GM06990 (cell line): Measurements from ENCODE around the gene H1-8.

Experiments
- DNase-seq: peaks from one replicate; pipeline ENCODE4 v3.0.0-alpha.2; 2011; ENCODE audit not compliant: insufficient read length; ENCODE audit errors: extremely low read depth
- H3K27me3 ChIP-seq: replicated peaks from 2 replicates; pipeline ENCODE4 v1.6.0; 2011; ENCODE audit warnings: low read length; ENCODE audit not compliant: control insufficient read depth, insufficient read depth
- H3K36me3 ChIP-seq: 2 replicates; pipeline ENCODE4 v1.5.1; 2011; ENCODE audit warnings: low read length; ENCODE audit not compliant: control insufficient read depth, insufficient read depth
- H3K4me3 ChIP-seq: replicated peaks from 2 replicates; pipeline ENCODE4 v1.5.1; 2011; ENCODE audit warnings: low read depth, mild to moderate bottlenecking, control low read depth, low read length
- TF ChIP-seq, protein P1 (sequence below): IDR thresholded peaks from 2 replicates; pipeline ENCODE4 v1.5.1; 2011; ENCODE audit warnings: low read length, control low read depth, mild to moderate bottlenecking, inconsistent platforms; ENCODE audit not compliant: insufficient read depth, poor library complexity, severe bottlenecking

H1-8 gene

DNA sequence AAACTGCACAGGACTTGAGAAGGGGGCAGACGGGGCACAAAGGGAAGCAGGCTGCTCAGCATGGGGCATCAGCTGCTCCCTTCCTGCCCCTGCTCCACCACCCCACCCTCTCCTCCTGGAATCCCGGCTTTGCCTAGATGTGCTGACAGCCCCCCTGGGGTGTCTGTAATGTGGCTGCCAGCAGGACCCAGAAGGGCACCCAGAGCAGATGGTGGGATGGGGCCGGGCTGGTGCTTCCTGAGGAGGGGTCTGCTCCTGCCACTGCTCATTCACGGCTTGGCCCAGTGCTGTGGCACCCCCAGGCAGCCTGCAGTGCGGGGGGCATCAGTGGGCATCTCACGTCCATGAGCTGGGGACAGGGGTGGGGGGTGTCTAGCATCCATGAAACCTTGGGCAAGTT lies 10.2 kb downstream of the H1-8 start:
- no peaks in the 10 kb centered on the region; the same call in none of the 2 replicates for H3K27me3 ChIP-seq
- no peak for DNase-seq
- no peaks in the 10 kb centered on the region for H3K36me3 ChIP-seq
- H3K4me3 ChIP-seq, result no peak overlapping the region
- TF ChIP-seq, protein P1, sequence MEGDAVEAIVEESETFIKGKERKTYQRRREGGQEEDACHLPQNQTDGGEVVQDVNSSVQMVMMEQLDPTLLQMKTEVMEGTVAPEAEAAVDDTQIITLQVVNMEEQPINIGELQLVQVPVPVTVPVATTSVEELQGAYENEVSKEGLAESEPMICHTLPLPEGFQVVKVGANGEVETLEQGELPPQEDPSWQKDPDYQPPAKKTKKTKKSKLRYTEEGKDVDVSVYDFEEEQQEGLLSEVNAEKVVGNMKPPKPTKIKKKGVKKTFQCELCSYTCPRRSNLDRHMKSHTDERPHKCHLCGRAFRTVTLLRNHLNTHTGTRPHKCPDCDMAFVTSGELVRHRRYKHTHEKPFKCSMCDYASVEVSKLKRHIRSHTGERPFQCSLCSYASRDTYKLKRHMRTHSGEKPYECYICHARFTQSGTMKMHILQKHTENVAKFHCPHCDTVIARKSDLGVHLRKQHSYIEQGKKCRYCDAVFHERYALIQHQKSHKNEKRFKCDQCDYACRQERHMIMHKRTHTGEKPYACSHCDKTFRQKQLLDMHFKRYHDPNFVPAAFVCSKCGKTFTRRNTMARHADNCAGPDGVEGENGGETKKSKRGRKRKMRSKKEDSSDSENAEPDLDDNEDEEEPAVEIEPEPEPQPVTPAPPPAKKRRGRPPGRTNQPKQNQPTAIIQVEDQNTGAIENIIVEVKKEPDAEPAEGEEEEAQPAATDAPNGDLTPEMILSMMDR, result no peak

DNA sequence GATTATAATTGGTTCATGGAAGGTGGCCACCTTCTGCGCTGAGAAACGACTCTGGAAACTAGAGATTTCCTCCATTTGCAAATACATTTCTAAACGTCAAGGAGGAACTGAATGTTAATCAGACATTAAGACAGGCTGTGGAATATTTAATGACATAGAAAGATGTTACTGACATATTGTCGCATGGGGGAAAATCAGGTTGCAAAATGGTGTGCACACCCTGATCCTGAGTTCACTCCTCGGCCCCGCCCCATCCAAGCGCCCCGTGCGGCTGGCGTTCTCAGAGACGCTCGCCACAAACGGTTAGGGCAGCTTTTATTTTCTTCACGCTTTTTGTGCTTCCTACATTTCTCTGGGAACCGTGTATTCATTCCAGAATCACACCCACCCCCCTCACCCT lies 10.7 kb downstream of the H1-8 start:
- Histone ChIP-seq H3K27me3 (no peaks in the 10 kb centered on the region; the same call in none of the 2 replicates), H3K36me3 (no peaks in the 10 kb centered on the region), H3K4me3 (no peak overlapping the region)
- TF ChIP-seq, protein P1, result no peak
- DNase-seq, result no peak

DNA sequence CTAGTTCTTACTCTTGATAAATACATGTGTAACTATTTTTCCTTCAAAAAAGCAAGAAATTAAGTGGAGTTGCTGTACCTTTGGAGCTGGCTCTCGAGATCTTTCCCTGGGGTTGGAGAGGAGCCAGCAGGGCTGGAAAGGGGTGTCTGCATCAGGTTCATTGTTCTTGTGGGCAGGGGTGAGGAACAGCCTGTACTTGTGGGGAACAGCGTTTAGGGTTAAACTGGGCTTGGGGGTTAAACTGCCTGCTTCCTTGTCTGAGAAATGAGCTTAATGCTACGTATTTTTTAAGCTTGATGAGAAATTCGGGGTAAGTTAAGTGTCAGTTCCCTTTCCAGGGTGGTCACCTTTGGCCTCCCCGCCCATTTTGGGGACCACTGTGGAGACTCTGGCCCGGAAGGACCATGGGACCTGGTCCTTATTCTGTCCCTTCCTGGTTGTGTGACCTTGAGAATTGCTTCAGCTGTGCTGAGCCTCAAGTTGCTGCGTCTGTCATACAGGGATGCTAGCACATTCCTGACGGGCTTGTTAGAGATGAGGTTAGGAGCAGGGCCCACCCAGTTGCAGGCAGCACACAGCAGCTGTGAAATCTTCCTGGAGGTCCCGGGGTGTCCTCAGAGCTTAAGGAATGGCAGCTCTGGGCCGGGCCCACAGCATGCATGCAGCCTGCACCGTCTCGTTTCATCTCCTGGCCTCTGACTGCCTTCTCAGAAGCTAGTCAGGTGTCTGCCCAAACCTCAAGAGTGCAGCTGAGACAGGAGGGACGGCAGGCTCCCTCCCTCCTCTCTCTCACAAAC lies 11.6 kb downstream of the H1-8 start:
- H3K27me3 ChIP-seq, result no peaks in the 10 kb centered on the region; the same call in none of the 2 replicates
- TF ChIP-seq, protein P1, result no peak
- no peak for DNase-seq
- no peak overlapping the region for H3K4me3 ChIP-seq
- H3K36me3 ChIP-seq, result no peaks in the 10 kb centered on the region

GRCh38 chr3:129555153-129555550 lies 12.2 kb downstream of the H1-8 start:
- Histone ChIP-seq H3K36me3 (no peaks in the 10 kb centered on the region), H3K27me3 (no peaks in the 10 kb centered on the region; the same call in none of the 2 replicates), H3K4me3 (no peak overlapping the region)
- TF ChIP-seq, protein P1, result no peak
- no peak for DNase-seq

GRCh38 chr3:129555616-129556357 lies 12.8 kb downstream of the H1-8 start:
- TF ChIP-seq, protein P1, result no peak
- no peak for DNase-seq
- no peaks in the 10 kb centered on the region for H3K36me3 ChIP-seq
- no peaks in the 10 kb centered on the region; the same call in none of the 2 replicates for H3K27me3 ChIP-seq
- no peak overlapping the region for H3K4me3 ChIP-seq
